ENCODE measurements around the gene SMIM27. TPM values are rescaled to one million over a fixed set of nuclear protein-coding genes. Genes with fewer than 3 reads are reported as not detected.
"Not testable (repeated sequence)": the region's sequence is repeated elsewhere in the genome, so short reads cannot be mapped to it uniquely, and the experiment has no call there.

The SMIM27 gene
- total RNA-seq, 1 donor from 2014 or later = 8.0 TPM

DNA sequence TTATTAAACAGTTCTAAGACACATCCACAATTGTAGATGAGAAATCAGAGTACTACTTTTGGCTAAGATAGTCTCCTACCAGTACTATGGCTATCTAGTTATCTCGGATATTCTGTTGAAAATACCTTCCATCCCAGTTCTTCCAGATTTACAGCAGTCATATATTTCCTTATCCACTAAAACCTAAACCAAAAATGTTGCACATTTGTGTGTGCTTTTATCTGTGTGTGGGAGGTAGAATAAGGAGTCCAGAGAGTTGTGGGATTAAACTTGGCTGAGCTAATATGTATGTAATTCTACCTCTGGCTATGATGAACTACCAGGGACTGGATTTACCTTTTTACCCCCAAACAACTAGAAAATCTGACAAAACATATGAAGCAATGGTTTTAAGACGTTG, 38.3 kb downstream of the SMIM27 start:
- no peaks in the 10 kb centered on the region for H3K9me3 Mint-ChIP-seq (ENCODE audit: unreplicated experiment)
- TF ChIP-seq, protein P1, sequence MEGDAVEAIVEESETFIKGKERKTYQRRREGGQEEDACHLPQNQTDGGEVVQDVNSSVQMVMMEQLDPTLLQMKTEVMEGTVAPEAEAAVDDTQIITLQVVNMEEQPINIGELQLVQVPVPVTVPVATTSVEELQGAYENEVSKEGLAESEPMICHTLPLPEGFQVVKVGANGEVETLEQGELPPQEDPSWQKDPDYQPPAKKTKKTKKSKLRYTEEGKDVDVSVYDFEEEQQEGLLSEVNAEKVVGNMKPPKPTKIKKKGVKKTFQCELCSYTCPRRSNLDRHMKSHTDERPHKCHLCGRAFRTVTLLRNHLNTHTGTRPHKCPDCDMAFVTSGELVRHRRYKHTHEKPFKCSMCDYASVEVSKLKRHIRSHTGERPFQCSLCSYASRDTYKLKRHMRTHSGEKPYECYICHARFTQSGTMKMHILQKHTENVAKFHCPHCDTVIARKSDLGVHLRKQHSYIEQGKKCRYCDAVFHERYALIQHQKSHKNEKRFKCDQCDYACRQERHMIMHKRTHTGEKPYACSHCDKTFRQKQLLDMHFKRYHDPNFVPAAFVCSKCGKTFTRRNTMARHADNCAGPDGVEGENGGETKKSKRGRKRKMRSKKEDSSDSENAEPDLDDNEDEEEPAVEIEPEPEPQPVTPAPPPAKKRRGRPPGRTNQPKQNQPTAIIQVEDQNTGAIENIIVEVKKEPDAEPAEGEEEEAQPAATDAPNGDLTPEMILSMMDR (IDR thresholded peaks at IDR 0.05; ENCODE audit: unreplicated experiment) = no peak
- H3K27ac Mint-ChIP-seq (ENCODE audit: unreplicated experiment) = no peak overlapping the region
- H3K4me1 Mint-ChIP-seq (ENCODE audit: unreplicated experiment) = no peaks in the 10 kb centered on the region
- H3K36me3 Mint-ChIP-seq (ENCODE audit: low read depth, unreplicated experiment) = no peaks in the 10 kb centered on the region
- no peak overlapping the region for H3K4me3 Mint-ChIP-seq (ENCODE audit: unreplicated experiment)
- DNase-seq (ENCODE audit: low spot score) = no peak
- H3K27me3 Mint-ChIP-seq (ENCODE audit: unreplicated experiment) = no peaks in the 10 kb centered on the region

DNA sequence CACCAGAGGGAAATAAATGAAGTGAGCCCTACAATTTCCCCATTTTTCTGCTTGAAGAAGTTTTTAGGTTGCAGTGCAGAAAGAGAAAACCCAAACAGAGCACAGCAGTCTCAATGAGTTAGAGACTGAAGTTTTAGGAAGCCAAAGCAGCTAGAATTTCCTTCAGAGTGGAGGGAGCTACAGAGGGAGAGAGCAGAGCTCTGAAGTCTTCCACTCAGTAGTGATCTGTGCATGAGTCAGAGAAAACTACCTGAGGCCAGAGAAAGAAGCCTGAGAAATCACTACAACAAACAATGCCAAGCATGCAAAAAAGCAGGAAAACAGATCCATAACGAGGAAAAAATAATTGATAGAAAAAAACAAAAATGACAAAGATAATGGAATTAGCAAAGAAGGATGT, 38.8 kb downstream of the SMIM27 start:
- TF ChIP-seq, protein P1 (IDR thresholded peaks at IDR 0.05; ENCODE audit: unreplicated experiment) = no peak
- Mint-ChIP-seq H3K4me1 (ENCODE audit: unreplicated experiment) (no peaks in the 10 kb centered on the region), H3K27me3 (ENCODE audit: unreplicated experiment) (no peaks in the 10 kb centered on the region), H3K27ac (ENCODE audit: unreplicated experiment) (no peak overlapping the region), H3K9me3 (ENCODE audit: unreplicated experiment) (no peaks in the 10 kb centered on the region), H3K36me3 (ENCODE audit: low read depth, unreplicated experiment) (no peaks in the 10 kb centered on the region), H3K4me3 (ENCODE audit: unreplicated experiment) (no peak overlapping the region)
- no peak for DNase-seq (ENCODE audit: low spot score)

- peaks cover 3% of the 10 kb centered on the region for H3K4me1 Mint-ChIP-seq (ENCODE audit: unreplicated experiment)
- TF ChIP-seq, protein P1 (IDR thresholded peaks at IDR 0.05; ENCODE audit: unreplicated experiment) = no peak
- no peaks in the 10 kb centered on the region for H3K36me3 Mint-ChIP-seq (ENCODE audit: low read depth, unreplicated experiment)
- H3K27ac Mint-ChIP-seq (ENCODE audit: unreplicated experiment) = no peak overlapping the region
- H3K9me3 Mint-ChIP-seq (ENCODE audit: unreplicated experiment) = no peaks in the 10 kb centered on the region
- no peak for DNase-seq (ENCODE audit: low spot score)
- no peak overlapping the region for H3K4me3 Mint-ChIP-seq (ENCODE audit: unreplicated experiment)
- peaks cover 1% of the 10 kb centered on the region for H3K27me3 Mint-ChIP-seq (ENCODE audit: unreplicated experiment)
Measured at GRCh38 chr9:32596096-32596865, 44.2 kb downstream of the SMIM27 start.

DNA sequence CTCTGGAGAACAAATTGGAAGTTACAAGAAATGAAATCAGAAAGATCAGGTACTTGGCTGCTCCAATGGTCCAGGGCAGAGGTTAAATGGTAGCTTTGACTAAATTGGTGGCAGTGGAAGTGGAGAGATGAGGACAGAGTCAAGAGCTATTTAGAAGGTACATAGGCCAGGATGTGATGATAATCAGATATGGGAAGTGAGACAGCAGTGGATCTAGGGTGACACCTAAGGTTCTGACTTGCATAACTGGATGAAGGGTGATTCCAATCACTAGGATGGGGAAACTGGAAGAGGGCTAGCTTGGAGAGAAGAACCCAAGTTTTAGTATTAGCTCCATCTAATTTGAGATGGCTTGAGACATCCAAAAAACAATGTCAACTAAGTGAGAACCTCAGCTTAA, 44.8 kb downstream of the SMIM27 start:
- H3K27ac Mint-ChIP-seq (ENCODE audit: unreplicated experiment) = no peak overlapping the region
- TF ChIP-seq, protein P1 (IDR thresholded peaks at IDR 0.05; ENCODE audit: unreplicated experiment) = no peak
- no peak overlapping the region for H3K4me3 Mint-ChIP-seq (ENCODE audit: unreplicated experiment)
- no peaks in the 10 kb centered on the region for H3K9me3 Mint-ChIP-seq (ENCODE audit: unreplicated experiment)
- H3K4me1 Mint-ChIP-seq (ENCODE audit: unreplicated experiment) = peaks cover 3% of the 10 kb centered on the region
- DNase-seq (ENCODE audit: low spot score) = no peak
- peaks cover 3% of the 10 kb centered on the region for H3K27me3 Mint-ChIP-seq (ENCODE audit: unreplicated experiment)
- no peaks in the 10 kb centered on the region for H3K36me3 Mint-ChIP-seq (ENCODE audit: low read depth, unreplicated experiment)

GRCh38 chr9:32599021-32599420, 46.9 kb downstream of the SMIM27 start:
- H3K36me3 Mint-ChIP-seq (ENCODE audit: low read depth, unreplicated experiment); H3K27ac Mint-ChIP-seq (ENCODE audit: unreplicated experiment); H3K9me3 Mint-ChIP-seq (ENCODE audit: unreplicated experiment); DNase-seq (ENCODE audit: low spot score); H3K4me3 Mint-ChIP-seq (ENCODE audit: unreplicated experiment); H3K27me3 Mint-ChIP-seq (ENCODE audit: unreplicated experiment); H3K4me1 Mint-ChIP-seq (ENCODE audit: unreplicated experiment): not testable (repeated sequence)

Other genes with a start within 250 kb of the SMIM27 start
- gene ACO1, start 167.7 kb upstream of the SMIM27 start, total RNA-seq (ENCODE audit: unreplicated experiment) = 30.6 TPM
- 8.4 TPM for gene RIGI, start 26.1 kb upstream of the SMIM27 start, total RNA-seq (ENCODE audit: unreplicated experiment)
- 20.7 TPM for gene TOPORS, start 259 bp downstream of the SMIM27 start, total RNA-seq (ENCODE audit: unreplicated experiment)
- gene NDUFB6, start 20.8 kb downstream of the SMIM27 start, total RNA-seq (ENCODE audit: unreplicated experiment) = 36.8 TPM
- not detected for gene TAF1L, start 83.3 kb downstream of the SMIM27 start, total RNA-seq (ENCODE audit: unreplicated experiment)
- gene TMEM215, start 231.2 kb downstream of the SMIM27 start, total RNA-seq (ENCODE audit: unreplicated experiment) = 0.18 TPM